Measurements from ENCODE around the gene KCNJ1. TPM values are rescaled to one million over a fixed set of nuclear protein-coding genes. Genes with fewer than 3 reads are reported as not detected.

KCNJ1 gene
- polyA plus RNA-seq (2012; rRNA removed) = 0.03 TPM in 1 of 2 replicates, not detected in the other
- under 0.01 and 0.01 TPM in 2 replicates for polyA plus RNA-seq (2012; cell fraction: cytosol; rRNA removed)
- 0.21 TPM in 1 of 2 replicates, not detected in the other for polyA plus RNA-seq (2012; cell fraction: nucleus; rRNA removed)

DNA sequence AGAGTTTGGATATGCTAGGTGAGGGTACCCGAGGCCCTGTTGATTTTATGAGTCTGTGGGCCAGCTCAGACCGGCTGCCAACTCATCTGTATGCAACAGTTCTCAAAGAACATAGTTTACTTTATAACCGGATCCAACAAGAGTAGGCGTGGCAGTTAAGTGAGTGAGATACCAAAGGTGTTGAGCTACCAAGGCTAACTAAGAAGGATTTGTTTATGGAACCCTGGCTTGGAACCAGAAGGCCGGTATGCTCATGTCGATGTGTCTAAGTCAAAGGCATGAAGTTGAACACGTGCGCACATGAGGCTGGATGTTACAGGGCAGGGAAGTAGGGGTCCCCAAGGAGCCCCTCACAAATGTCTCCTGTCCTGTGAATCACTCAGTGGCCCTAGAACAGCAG is at the start of gene KCNJ1:
Gene KCNJ1, minus strand, starts transcription at position 20 of the 400 bp plus-strand sequence. CDS start 27,053 bp downstream, outside the sequence.
- 80% methylated on average over 8 of the region's 8 CpGs for WGBS (ENCODE audit: low lambda C conversion rate)
- Histone ChIP-seq H4K20me1 (ENCODE audit: insufficient read depth) (no peaks in the 10 kb centered on the region), H3K27me3 (ENCODE audit: insufficient read depth) (no peaks in the 10 kb centered on the region), H3K4me3 (ENCODE audit: low read depth in 2 of 2, low read length in 1 of 2) (no peak within 1 kb of the TSS), H3K9me2 (no peaks in the 10 kb centered on the region), H3K9me3 (no peaks in the 10 kb centered on the region), H3K4me2 (no peak within 1 kb of the TSS), H3K9ac (no peak within 1 kb of the TSS), H3K4me1 (ENCODE audit: control insufficient read depth in 1 of 2, insufficient read depth in 2 of 2, low read depth in 1 of 2, low read length in 1 of 2) (peaks cover 0 to 10% of the 10 kb centered on the region in 2 experiments; a peak in 2 of 4 replicates), H2AFZ (ENCODE audit: low read depth) (no peak within 1 kb of the TSS), H3F3A (replicated peaks; ENCODE audit: insufficient read depth) (peaks cover 17% of the 10 kb centered on the region), H3K27ac (ENCODE audit: low read depth in 2 of 2, low read length in 1 of 2) (no peak within 1 kb of the TSS), H3K79me2 (ENCODE audit: insufficient read depth) (no peaks in the 10 kb centered on the region), H3K36me3 (replicated peaks in 1 of 2; ENCODE audit: control insufficient read depth in 1 of 2, insufficient read depth in 2 of 2, low read length in 1 of 2) (no peaks in the 10 kb centered on the region)
- no peak for TF ChIP-seq EP300 (IDR thresholded peaks at IDR 0.05; ENCODE audit: borderline replicate concordance in 1 of 2, low read depth in 1 of 2, low read length in 1 of 2)
- TF ChIP-seq MXI1 (IDR thresholded peaks at IDR 0.05; ENCODE audit: low read depth, low read length) = no peak
- no peak for TF ChIP-seq FOXJ3 (CRISPR knock-in tag; IDR thresholded peaks at IDR 0.05)
- TF ChIP-seq EZH2phosphoT487 (IDR thresholded peaks at IDR 0.05; ENCODE audit: borderline replicate concordance, low read depth) = no peak
- TF ChIP-seq MEF2A (IDR thresholded peaks at IDR 0.05; ENCODE audit: borderline replicate concordance, low read depth) = no peak
- no peak for TF ChIP-seq ELF1 (IDR thresholded peaks at IDR 0.05)
- no peak for TF ChIP-seq SMC3 (IDR thresholded peaks at IDR 0.05; ENCODE audit: low read depth, low read length)
- TF ChIP-seq FOSL2 (IDR thresholded peaks at IDR 0.05; ENCODE audit: borderline replicate concordance, low read depth) = no peak
- TF ChIP-seq CHD2 (IDR thresholded peaks at IDR 0.05; ENCODE audit: low read length, partially characterized antibody) = no peak
- no peak for TF ChIP-seq YY1 (IDR thresholded peaks at IDR 0.05; ENCODE audit: low read depth)
- TF ChIP-seq, protein P1, sequence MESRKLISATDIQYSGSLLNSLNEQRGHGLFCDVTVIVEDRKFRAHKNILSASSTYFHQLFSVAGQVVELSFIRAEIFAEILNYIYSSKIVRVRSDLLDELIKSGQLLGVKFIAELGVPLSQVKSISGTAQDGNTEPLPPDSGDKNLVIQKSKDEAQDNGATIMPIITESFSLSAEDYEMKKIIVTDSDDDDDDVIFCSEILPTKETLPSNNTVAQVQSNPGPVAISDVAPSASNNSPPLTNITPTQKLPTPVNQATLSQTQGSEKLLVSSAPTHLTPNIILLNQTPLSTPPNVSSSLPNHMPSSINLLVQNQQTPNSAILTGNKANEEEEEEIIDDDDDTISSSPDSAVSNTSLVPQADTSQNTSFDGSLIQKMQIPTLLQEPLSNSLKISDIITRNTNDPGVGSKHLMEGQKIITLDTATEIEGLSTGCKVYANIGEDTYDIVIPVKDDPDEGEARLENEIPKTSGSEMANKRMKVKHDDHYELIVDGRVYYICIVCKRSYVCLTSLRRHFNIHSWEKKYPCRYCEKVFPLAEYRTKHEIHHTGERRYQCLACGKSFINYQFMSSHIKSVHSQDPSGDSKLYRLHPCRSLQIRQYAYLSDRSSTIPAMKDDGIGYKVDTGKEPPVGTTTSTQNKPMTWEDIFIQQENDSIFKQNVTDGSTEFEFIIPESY (IDR thresholded peaks at IDR 0.05; ENCODE audit: borderline replicate concordance, low read depth) = no peak
- TF ChIP-seq, protein P2, sequence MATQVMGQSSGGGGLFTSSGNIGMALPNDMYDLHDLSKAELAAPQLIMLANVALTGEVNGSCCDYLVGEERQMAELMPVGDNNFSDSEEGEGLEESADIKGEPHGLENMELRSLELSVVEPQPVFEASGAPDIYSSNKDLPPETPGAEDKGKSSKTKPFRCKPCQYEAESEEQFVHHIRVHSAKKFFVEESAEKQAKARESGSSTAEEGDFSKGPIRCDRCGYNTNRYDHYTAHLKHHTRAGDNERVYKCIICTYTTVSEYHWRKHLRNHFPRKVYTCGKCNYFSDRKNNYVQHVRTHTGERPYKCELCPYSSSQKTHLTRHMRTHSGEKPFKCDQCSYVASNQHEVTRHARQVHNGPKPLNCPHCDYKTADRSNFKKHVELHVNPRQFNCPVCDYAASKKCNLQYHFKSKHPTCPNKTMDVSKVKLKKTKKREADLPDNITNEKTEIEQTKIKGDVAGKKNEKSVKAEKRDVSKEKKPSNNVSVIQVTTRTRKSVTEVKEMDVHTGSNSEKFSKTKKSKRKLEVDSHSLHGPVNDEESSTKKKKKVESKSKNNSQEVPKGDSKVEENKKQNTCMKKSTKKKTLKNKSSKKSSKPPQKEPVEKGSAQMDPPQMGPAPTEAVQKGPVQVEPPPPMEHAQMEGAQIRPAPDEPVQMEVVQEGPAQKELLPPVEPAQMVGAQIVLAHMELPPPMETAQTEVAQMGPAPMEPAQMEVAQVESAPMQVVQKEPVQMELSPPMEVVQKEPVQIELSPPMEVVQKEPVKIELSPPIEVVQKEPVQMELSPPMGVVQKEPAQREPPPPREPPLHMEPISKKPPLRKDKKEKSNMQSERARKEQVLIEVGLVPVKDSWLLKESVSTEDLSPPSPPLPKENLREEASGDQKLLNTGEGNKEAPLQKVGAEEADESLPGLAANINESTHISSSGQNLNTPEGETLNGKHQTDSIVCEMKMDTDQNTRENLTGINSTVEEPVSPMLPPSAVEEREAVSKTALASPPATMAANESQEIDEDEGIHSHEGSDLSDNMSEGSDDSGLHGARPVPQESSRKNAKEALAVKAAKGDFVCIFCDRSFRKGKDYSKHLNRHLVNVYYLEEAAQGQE (IDR thresholded peaks at IDR 0.05; ENCODE audit: low read depth, low read length) = no peak
- TF ChIP-seq RAD21 (IDR thresholded peaks at IDR 0.05; ENCODE audit: low read length) = no peak
- no peak for TF ChIP-seq FOXM1 (IDR thresholded peaks at IDR 0.05; ENCODE audit: low read depth)
- TF ChIP-seq, protein P3, sequence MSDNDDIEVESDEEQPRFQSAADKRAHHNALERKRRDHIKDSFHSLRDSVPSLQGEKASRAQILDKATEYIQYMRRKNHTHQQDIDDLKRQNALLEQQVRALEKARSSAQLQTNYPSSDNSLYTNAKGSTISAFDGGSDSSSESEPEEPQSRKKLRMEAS (IDR thresholded peaks at IDR 0.05; ENCODE audit: low read depth) = no peak
- TF ChIP-seq NFIC (IDR thresholded peaks at IDR 0.05; ENCODE audit: borderline replicate concordance) = no peak
- ChIA-PET CTCF (no interaction called here), POLR2A (no interaction called here)
- DNase-seq = no peak
